DMS 273 treated with DMSO at 0.1 percent for 48 hours (cell line): ENCODE measurements around the gene PTCSC3.

Source experiments
- DNase-seq: peaks from one replicate; lab custom pipeline; 2025; lab: John Stamatoyannopoulos, UW

The PTCSC3 gene

GRCh38 chr14:36176524-36176923 lies at the start of gene PTCSC3:
Gene PTCSC3, minus strand, starts transcription at chr14:36176722.
- DNase-seq, result no peak

- DNase-seq, result no peak
Measured at GRCh38 chr14:36226164-36226563, 49.6 kb upstream of the PTCSC3 start.

- DNase-seq, result no peak
Measured at GRCh38 chr14:36224176-36224575, 47.7 kb upstream of the PTCSC3 start.

- DNase-seq, result no peak
Measured at GRCh38 chr14:36223558-36223957, 47.0 kb upstream of the PTCSC3 start.

- no peak for DNase-seq
Measured at GRCh38 chr14:36222952-36223468, 46.5 kb upstream of the PTCSC3 start.

- no peak for DNase-seq
Measured at GRCh38 chr14:36222337-36222736, 45.8 kb upstream of the PTCSC3 start.

GRCh38 chr14:36221112-36221511 lies 44.6 kb upstream of the PTCSC3 start:
- no peak for DNase-seq

GRCh38 chr14:36217732-36218131 lies 41.2 kb upstream of the PTCSC3 start:
- DNase-seq, result no peak

- DNase-seq, result no peak
Measured at GRCh38 chr14:36217027-36217426, 40.5 kb upstream of the PTCSC3 start.

GRCh38 chr14:36215217-36215598 lies 38.7 kb upstream of the PTCSC3 start:
- no peak for DNase-seq

- no peak for DNase-seq
Measured at GRCh38 chr14:36214476-36215216, 38.1 kb upstream of the PTCSC3 start.

GRCh38 chr14:36212987-36213386 lies 36.5 kb upstream of the PTCSC3 start:
- DNase-seq, result no peak

GRCh38 chr14:36212577-36212976 lies 36.1 kb upstream of the PTCSC3 start:
- no peak for DNase-seq

- no peak for DNase-seq
Measured at GRCh38 chr14:36208690-36209278, 32.3 kb upstream of the PTCSC3 start.

GRCh38 chr14:36207500-36207899 lies 31.0 kb upstream of the PTCSC3 start:
- no peak for DNase-seq

GRCh38 chr14:36204461-36205073 lies 28.0 kb upstream of the PTCSC3 start:
- no peak for DNase-seq

- DNase-seq, result no peak
Measured at GRCh38 chr14:36198378-36198777, 21.9 kb upstream of the PTCSC3 start.

- DNase-seq, result no peak
Measured at GRCh38 chr14:36194663-36195062, 18.1 kb upstream of the PTCSC3 start.

GRCh38 chr14:36192530-36192929 lies 16.0 kb upstream of the PTCSC3 start:
- no peak for DNase-seq

- DNase-seq, result no peak
Measured at GRCh38 chr14:36183402-36183801, 6.9 kb upstream of the PTCSC3 start.

GRCh38 chr14:36181417-36181816 lies 4.9 kb upstream of the PTCSC3 start:
- DNase-seq, result no peak

GRCh38 chr14:36177489-36177888 lies 967 bp upstream of the PTCSC3 start:
- no peak for DNase-seq

- DNase-seq, result no peak
Measured at GRCh38 chr14:36174767-36175424, 1.6 kb downstream of the PTCSC3 start.
